HL-60 (cell line): ENCODE measurements around the gene MAP2K3.

ENCODE experiments used
- DNase-seq, 2 experiments: peaks; one replicate each; pipeline ENCODE4 v3.0.0-alpha.2; 2010 to 2020; ENCODE audit warnings: low read depth in 1 of 2, low spot score in 1 of 2
- H3K27ac ChIP-seq: fragments of 250-450 bp; sonication (Bioruptor Pico); replicated peaks from 2 replicates; pipeline ENCODE4 v1.5.1; 2020; ENCODE audit warnings: mild to moderate bottlenecking, moderate library complexity
- H3K27me3 ChIP-seq: fragments of 250-450 bp; sonication (Bioruptor Pico); 2 replicates; pipeline ENCODE4 v1.5.1; 2021; ENCODE audit warnings: mild to moderate bottlenecking, moderate library complexity; ENCODE audit not compliant: insufficient read depth, poor library complexity, severe bottlenecking
- H3K4me3 ChIP-seq: replicated peaks from 2 replicates; pipeline ENCODE4 v1.5.1; 2011; ENCODE audit warnings: mild to moderate bottlenecking, control low read depth, low read length; ENCODE audit not compliant: insufficient read depth
- GABPA ChIP-seq: IDR thresholded peaks from 2 replicates; pipeline ENCODE4 v1.6.1; 2012; ENCODE audit warnings: low read depth
- POLR2AphosphoS5 ChIP-seq: IDR thresholded peaks from 2 replicates; pipeline ENCODE4 v1.6.1; 2012; ENCODE audit warnings: low read depth
- SPI1 ChIP-seq: IDR thresholded peaks from 2 replicates; pipeline ENCODE4 v1.6.1; 2012; ENCODE audit warnings: low read depth, mild to moderate bottlenecking, borderline replicate concordance
- TF ChIP-seq, protein P1 (sequence below): IDR thresholded peaks from 2 replicates; pipeline ENCODE4 v1.6.1; 2012; ENCODE audit warnings: low read depth; ENCODE audit not compliant: insufficient replicate concordance
- TF ChIP-seq, protein P2 (sequence below): IDR thresholded peaks from one replicate; pipeline ENCODE4 v1.5.1; 2011; ENCODE audit warnings: low read length, control low read depth, inconsistent platforms; ENCODE audit not compliant: insufficient read depth

MAP2K3 gene

DNA sequence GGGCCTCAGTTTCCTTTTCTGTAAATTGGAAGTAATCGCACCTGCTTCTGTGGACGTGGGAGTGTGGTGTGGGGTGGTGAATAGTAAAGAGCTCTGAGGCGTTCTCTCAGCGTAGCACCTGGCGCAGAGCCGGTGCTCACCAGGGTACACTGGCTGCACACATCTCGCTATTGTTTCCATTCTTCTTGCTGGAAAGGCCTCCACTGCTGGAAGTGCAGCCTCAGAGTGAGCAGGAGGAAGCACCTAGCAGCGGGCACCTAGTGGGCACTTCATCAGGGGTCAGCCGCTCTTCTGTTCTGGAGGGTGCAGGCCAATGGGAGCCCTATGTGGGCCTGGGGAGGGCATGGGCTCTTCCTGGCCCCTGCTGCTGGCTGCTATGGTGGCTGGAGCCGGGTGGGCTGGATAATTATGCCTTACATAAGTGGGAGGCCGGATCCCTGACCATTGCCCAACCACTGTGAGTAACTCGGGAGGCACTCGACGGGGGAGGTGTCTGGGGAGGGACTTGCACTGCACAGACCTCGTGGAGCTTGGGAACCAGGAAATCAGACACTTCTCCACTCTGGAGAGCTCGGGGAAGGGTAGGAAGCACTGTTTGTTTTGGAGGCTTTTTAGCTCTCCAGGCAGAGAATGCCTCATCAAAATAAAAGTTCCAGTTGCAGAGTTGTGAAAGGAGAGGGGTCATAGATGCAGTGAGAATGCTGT is 1.7 kb downstream of the MAP2K3 start:
- peak overlapping the region; percentile 86 for H3K4me3 ChIP-seq
- no peaks in the 10 kb centered on the region for H3K27me3 ChIP-seq
- peak overlapping the region; percentile 97 for H3K27ac ChIP-seq
- TF ChIP-seq SPI1 (peak; percentile 4; the same call in 1 of the 2 replicates), POLR2AphosphoS5 (peak; percentile 32; the same call in 1 of the 2 replicates), GABPA (no peak)
- peak in 1 of 2 experiments; percentile 91 for DNase-seq

- Histone ChIP-seq H3K27ac (peak overlapping the region; percentile 97), H3K4me3 (peak overlapping the region; percentile 86), H3K27me3 (no peaks in the 10 kb centered on the region)
- DNase-seq = peak in 1 of 2 experiments; percentile 24
- TF ChIP-seq, protein P1, sequence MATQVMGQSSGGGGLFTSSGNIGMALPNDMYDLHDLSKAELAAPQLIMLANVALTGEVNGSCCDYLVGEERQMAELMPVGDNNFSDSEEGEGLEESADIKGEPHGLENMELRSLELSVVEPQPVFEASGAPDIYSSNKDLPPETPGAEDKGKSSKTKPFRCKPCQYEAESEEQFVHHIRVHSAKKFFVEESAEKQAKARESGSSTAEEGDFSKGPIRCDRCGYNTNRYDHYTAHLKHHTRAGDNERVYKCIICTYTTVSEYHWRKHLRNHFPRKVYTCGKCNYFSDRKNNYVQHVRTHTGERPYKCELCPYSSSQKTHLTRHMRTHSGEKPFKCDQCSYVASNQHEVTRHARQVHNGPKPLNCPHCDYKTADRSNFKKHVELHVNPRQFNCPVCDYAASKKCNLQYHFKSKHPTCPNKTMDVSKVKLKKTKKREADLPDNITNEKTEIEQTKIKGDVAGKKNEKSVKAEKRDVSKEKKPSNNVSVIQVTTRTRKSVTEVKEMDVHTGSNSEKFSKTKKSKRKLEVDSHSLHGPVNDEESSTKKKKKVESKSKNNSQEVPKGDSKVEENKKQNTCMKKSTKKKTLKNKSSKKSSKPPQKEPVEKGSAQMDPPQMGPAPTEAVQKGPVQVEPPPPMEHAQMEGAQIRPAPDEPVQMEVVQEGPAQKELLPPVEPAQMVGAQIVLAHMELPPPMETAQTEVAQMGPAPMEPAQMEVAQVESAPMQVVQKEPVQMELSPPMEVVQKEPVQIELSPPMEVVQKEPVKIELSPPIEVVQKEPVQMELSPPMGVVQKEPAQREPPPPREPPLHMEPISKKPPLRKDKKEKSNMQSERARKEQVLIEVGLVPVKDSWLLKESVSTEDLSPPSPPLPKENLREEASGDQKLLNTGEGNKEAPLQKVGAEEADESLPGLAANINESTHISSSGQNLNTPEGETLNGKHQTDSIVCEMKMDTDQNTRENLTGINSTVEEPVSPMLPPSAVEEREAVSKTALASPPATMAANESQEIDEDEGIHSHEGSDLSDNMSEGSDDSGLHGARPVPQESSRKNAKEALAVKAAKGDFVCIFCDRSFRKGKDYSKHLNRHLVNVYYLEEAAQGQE = no peak
- TF ChIP-seq, protein P2, sequence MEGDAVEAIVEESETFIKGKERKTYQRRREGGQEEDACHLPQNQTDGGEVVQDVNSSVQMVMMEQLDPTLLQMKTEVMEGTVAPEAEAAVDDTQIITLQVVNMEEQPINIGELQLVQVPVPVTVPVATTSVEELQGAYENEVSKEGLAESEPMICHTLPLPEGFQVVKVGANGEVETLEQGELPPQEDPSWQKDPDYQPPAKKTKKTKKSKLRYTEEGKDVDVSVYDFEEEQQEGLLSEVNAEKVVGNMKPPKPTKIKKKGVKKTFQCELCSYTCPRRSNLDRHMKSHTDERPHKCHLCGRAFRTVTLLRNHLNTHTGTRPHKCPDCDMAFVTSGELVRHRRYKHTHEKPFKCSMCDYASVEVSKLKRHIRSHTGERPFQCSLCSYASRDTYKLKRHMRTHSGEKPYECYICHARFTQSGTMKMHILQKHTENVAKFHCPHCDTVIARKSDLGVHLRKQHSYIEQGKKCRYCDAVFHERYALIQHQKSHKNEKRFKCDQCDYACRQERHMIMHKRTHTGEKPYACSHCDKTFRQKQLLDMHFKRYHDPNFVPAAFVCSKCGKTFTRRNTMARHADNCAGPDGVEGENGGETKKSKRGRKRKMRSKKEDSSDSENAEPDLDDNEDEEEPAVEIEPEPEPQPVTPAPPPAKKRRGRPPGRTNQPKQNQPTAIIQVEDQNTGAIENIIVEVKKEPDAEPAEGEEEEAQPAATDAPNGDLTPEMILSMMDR = no peak
- TF ChIP-seq GABPA (no peak), SPI1 (no peak), POLR2AphosphoS5 (no peak)
Measured at GRCh38 chr17:21286909-21287702, 2.6 kb downstream of the MAP2K3 start.

GRCh38 chr17:21287703-21288449 is 3.4 kb downstream of the MAP2K3 start:
- no peaks in the 10 kb centered on the region for H3K27me3 ChIP-seq
- DNase-seq = peak; percentile 89 to 99
- peak overlapping the region; percentile 86 for H3K4me3 ChIP-seq
- H3K27ac ChIP-seq = peak overlapping the region; percentile 97
- TF ChIP-seq, protein P2 = no peak
- TF ChIP-seq POLR2AphosphoS5 (peak; percentile 90), SPI1 (peak; percentile 67; the same call in 1 of the 2 replicates), GABPA (peak; percentile 61)
- TF ChIP-seq, protein P1 = no peak
